A549 (cell line): ENCODE measurements around the gene TBC1D4.

Experiments used
- CHD4 ChIP-seq: fragments of 200-600 bp; sonication (generic); IDR thresholded peaks from 2 replicates; pipeline ENCODE4 v1.6.1; 2016; ENCODE audit warnings: antibody characterized with exemption, mild to moderate bottlenecking, borderline replicate concordance
- ELK1 ChIP-seq: fragments of 150-350 bp; IDR thresholded peaks from 2 replicates; pipeline ENCODE4 v1.6.1; 2014; ENCODE audit warnings: low read depth, mild to moderate bottlenecking, low read length
- NR3C1 ChIP-seq: fragments of >200 bp; sonication (Bioruptor Twin); formaldehyde crosslinking; IDR thresholded peaks from 3 replicates; pipeline ENCODE4 v1.6.1; 2017
- PBX3 ChIP-seq: IDR thresholded peaks from 2 replicates; pipeline ENCODE4 v1.6.1; 2012
- POLR2A ChIP-seq: IDR thresholded peaks from 2 replicates; pipeline ENCODE4 v1.6.1; 2012; ENCODE audit warnings: mild to moderate bottlenecking, low read length
- POLR2AphosphoS2 ChIP-seq: conservative IDR thresholded peaks from 2 replicates; pipeline ENCODE4 v1.6.1; 2012; ENCODE audit warnings: low read length, improper control_type of control experiment, inconsistent platforms
- RFX5 ChIP-seq: fragments of 450-650 bp; IDR thresholded peaks from 2 replicates; pipeline ENCODE4 v1.7.1; 2014; ENCODE audit warnings: antibody characterized with exemption, mild to moderate bottlenecking, moderate library complexity
- TF ChIP-seq, protein P1 (sequence below): fragments of >200 bp; sonication (Bioruptor Twin); formaldehyde crosslinking; IDR thresholded peaks from 3 replicates; pipeline ENCODE4 v1.5.1; 2016
- TF ChIP-seq, protein P2 (sequence below): fragments of 200-600 bp; sonication (generic); IDR thresholded peaks from 2 replicates; pipeline ENCODE4 v1.6.1; 2016; ENCODE audit warnings: antibody characterized with exemption, mild to moderate bottlenecking, moderate library complexity

- TF ChIP-seq PBX3, result no peak
- TF ChIP-seq, protein P1, sequence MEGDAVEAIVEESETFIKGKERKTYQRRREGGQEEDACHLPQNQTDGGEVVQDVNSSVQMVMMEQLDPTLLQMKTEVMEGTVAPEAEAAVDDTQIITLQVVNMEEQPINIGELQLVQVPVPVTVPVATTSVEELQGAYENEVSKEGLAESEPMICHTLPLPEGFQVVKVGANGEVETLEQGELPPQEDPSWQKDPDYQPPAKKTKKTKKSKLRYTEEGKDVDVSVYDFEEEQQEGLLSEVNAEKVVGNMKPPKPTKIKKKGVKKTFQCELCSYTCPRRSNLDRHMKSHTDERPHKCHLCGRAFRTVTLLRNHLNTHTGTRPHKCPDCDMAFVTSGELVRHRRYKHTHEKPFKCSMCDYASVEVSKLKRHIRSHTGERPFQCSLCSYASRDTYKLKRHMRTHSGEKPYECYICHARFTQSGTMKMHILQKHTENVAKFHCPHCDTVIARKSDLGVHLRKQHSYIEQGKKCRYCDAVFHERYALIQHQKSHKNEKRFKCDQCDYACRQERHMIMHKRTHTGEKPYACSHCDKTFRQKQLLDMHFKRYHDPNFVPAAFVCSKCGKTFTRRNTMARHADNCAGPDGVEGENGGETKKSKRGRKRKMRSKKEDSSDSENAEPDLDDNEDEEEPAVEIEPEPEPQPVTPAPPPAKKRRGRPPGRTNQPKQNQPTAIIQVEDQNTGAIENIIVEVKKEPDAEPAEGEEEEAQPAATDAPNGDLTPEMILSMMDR, result no peak
- TF ChIP-seq, protein P2, sequence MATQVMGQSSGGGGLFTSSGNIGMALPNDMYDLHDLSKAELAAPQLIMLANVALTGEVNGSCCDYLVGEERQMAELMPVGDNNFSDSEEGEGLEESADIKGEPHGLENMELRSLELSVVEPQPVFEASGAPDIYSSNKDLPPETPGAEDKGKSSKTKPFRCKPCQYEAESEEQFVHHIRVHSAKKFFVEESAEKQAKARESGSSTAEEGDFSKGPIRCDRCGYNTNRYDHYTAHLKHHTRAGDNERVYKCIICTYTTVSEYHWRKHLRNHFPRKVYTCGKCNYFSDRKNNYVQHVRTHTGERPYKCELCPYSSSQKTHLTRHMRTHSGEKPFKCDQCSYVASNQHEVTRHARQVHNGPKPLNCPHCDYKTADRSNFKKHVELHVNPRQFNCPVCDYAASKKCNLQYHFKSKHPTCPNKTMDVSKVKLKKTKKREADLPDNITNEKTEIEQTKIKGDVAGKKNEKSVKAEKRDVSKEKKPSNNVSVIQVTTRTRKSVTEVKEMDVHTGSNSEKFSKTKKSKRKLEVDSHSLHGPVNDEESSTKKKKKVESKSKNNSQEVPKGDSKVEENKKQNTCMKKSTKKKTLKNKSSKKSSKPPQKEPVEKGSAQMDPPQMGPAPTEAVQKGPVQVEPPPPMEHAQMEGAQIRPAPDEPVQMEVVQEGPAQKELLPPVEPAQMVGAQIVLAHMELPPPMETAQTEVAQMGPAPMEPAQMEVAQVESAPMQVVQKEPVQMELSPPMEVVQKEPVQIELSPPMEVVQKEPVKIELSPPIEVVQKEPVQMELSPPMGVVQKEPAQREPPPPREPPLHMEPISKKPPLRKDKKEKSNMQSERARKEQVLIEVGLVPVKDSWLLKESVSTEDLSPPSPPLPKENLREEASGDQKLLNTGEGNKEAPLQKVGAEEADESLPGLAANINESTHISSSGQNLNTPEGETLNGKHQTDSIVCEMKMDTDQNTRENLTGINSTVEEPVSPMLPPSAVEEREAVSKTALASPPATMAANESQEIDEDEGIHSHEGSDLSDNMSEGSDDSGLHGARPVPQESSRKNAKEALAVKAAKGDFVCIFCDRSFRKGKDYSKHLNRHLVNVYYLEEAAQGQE, result no peak
- no peak for TF ChIP-seq POLR2A
- no peak for TF ChIP-seq POLR2AphosphoS2
- TF ChIP-seq CHD4, result no peak
- no peak for TF ChIP-seq NR3C1
- no peak for TF ChIP-seq ELK1
- no peak for TF ChIP-seq RFX5
These were observed 173.7 kb downstream of the TBC1D4 start for GRCh38 chr13:75308222-75308621.
